Fibroblast of lung (primary cell): ENCODE data around the gene SHROOM4.

Experiments
- EZH2 ChIP-seq: IDR thresholded peaks from 2 replicates; pipeline ENCODE4 v1.5.1; 2012; ENCODE audit warnings: low read length, control low read depth, mild to moderate bottlenecking; ENCODE audit errors: missing control alignments
- TF ChIP-seq, protein P1 (sequence below), 2 donors: IDR thresholded peaks in 1 of 2; conservative IDR thresholded peaks in 1 of 2; 1 replicate in 1 of 2; 2 replicates in 1 of 2; pipeline ENCODE4 v1.5.1; 2011 to 2012; ENCODE audit warnings: low read length in 2 of 2, control low read depth in 1 of 2, inconsistent platforms in 1 of 2, low read depth in 1 of 2, mild to moderate bottlenecking in 1 of 2

DNA sequence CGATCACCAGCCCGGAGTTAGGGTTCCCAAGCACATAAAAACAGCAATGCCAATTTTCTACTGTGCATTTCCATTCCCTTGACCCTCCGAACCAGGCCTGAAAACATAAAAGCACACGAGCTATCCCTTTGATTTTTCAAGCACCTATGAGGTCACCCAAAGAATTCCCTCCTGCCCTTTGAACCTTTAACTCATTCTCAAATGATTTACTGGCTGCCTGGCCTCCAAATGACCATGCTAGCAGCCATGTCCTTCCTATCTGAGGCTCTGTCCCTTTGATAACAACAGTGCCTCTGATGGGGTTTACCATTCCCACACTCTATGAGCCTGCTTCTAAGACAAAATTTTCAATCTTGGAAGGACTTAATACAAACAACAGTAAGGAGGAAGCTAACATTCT lies 15.2 kb downstream of the SHROOM4 start:
- TF ChIP-seq, protein P1, sequence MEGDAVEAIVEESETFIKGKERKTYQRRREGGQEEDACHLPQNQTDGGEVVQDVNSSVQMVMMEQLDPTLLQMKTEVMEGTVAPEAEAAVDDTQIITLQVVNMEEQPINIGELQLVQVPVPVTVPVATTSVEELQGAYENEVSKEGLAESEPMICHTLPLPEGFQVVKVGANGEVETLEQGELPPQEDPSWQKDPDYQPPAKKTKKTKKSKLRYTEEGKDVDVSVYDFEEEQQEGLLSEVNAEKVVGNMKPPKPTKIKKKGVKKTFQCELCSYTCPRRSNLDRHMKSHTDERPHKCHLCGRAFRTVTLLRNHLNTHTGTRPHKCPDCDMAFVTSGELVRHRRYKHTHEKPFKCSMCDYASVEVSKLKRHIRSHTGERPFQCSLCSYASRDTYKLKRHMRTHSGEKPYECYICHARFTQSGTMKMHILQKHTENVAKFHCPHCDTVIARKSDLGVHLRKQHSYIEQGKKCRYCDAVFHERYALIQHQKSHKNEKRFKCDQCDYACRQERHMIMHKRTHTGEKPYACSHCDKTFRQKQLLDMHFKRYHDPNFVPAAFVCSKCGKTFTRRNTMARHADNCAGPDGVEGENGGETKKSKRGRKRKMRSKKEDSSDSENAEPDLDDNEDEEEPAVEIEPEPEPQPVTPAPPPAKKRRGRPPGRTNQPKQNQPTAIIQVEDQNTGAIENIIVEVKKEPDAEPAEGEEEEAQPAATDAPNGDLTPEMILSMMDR (conservative IDR thresholded peaks at IDR 0.05 in 1 of 2, IDR thresholded peaks at IDR 0.05 in 1 of 2; ENCODE audit: low read depth in 1 of 2, low read length in 2 of 2) = no peak
- no peak for TF ChIP-seq EZH2
